Measurements from ENCODE around the gene TXNDC2.
"Not testable (repeated sequence)": the region's sequence is repeated elsewhere in the genome, so short reads cannot be mapped to it uniquely, and the experiment has no call there.

Gene TXNDC2

DNA sequence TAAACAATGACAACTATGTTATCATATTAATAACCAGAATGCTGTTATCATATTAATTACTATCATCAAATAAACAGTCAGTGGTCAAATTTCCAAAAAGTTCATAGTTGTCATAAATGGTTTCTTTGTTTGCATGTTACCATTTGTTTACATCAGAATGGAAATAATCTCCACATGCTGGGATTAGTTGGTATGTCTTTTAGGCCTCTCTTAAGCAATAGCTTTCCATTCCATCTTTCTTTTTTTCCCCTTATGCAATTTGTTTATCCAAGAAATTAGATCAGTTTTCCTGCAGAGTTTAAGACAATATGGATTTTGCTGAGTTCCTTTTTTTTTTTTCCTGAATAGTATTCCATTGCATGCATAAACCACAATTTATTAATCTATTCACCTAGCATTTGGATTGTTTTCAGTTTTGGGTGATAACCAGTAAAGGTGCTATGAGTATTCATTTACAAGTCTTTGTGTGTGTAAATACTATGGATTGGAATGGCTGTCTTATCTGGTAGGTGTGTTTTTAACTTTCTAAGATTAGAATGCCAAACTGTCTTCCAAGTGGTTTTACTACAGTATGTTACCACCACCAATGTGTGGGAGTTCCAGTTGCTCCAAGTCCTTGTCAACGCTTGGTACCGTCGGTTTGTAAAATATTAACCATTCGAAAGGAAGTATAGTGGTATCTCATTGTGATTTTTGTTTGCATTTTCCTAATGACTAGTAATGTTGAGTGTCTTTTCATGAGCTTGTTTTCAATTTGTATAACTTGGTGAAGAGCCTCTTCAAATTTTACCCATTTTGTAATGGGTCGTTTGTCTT lies 33.3 kb upstream of the TXNDC2 start:
- ChIA-PET CTCF (no interaction called here), POLR2A (ENCODE audit: low non-redundant PET) (no interaction called here)

DNA sequence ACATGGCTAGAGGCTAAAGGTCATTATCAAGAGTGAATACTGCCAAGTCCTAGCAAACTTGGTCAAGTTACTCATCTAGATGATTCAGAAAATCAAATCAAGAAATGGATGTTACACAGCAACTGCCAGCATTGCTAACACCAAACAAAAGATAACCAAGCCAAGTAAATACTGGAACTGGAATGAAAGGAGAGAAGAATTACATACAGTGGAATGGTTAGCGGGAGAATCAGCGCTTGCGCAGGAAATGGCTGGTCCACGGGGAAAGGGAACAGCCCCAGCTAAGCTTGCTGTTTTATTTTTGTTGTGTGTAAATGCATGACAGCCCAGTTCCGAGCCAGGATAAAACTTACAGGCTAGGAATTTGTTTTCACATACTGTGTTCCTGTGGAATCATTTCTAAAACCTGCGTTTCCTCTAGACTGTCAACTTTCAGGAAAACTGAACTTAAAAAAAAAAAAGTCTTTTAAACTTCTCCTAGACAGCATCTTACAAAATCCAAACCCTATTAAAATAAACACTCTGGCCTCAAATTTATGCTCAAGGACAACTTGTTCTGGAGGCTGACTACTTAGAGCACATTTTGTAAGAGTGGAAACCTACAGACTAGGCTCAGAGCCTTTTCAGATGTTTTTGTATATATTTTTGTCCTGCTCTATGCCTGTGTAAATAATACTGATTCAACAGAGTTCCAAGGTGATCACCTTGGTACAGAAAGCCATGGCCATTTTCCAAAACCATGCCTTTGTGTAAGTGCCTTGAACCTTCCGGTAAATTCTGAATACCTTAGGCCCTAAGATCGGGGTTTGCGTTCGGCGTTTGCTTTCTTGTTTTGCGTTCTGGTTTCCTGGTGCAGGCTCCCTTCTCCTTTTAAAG lies 30.7 kb upstream of the TXNDC2 start:
- no peak overlapping the region for H3K27ac ChIP-seq
- POLR2A ChIA-PET (ENCODE audit: low non-redundant PET) = no interaction called here
- CTCF ChIA-PET = no interaction called here
- TF ChIP-seq, protein P1, sequence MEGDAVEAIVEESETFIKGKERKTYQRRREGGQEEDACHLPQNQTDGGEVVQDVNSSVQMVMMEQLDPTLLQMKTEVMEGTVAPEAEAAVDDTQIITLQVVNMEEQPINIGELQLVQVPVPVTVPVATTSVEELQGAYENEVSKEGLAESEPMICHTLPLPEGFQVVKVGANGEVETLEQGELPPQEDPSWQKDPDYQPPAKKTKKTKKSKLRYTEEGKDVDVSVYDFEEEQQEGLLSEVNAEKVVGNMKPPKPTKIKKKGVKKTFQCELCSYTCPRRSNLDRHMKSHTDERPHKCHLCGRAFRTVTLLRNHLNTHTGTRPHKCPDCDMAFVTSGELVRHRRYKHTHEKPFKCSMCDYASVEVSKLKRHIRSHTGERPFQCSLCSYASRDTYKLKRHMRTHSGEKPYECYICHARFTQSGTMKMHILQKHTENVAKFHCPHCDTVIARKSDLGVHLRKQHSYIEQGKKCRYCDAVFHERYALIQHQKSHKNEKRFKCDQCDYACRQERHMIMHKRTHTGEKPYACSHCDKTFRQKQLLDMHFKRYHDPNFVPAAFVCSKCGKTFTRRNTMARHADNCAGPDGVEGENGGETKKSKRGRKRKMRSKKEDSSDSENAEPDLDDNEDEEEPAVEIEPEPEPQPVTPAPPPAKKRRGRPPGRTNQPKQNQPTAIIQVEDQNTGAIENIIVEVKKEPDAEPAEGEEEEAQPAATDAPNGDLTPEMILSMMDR (conservative IDR thresholded peaks at IDR 0.05; ENCODE audit: low read depth) = no peak
- DNase-seq (ENCODE audit: low spot score) = no peak

More for the DNA sequence above, 33.3 kb upstream of the TXNDC2 start:
- H3K27ac ChIP-seq = no peak overlapping the region
- DNase-seq (ENCODE audit: low spot score) = no peak
- TF ChIP-seq, protein P1 (conservative IDR thresholded peaks at IDR 0.05; ENCODE audit: low read depth) = no peak

DNA sequence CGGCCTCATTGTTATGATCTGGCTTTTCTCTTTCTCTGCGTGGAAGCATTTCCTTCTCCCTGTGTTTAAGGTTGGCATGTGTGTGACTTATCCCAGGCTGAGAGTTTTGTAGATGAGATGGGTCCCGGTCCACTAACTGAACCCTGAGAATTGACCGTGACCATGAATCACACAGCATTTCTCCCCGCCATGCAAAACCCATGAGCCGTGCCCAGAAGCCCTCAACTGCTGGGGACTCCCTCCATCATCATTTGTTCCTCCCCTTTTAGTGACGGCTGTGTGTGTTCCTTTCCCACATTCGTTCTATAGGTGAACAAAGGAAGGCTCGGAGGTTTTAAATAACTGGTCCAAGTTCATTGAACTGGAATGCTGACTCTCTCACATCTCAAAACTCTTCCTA lies 30.1 kb upstream of the TXNDC2 start:
- DNase-seq (ENCODE audit: low spot score) = no peak
- ChIA-PET CTCF (no interaction called here), POLR2A (ENCODE audit: low non-redundant PET) (no interaction called here)
- TF ChIP-seq, protein P1 (conservative IDR thresholded peaks at IDR 0.05; ENCODE audit: low read depth) = no peak
- no peak overlapping the region for H3K27ac ChIP-seq

DNA sequence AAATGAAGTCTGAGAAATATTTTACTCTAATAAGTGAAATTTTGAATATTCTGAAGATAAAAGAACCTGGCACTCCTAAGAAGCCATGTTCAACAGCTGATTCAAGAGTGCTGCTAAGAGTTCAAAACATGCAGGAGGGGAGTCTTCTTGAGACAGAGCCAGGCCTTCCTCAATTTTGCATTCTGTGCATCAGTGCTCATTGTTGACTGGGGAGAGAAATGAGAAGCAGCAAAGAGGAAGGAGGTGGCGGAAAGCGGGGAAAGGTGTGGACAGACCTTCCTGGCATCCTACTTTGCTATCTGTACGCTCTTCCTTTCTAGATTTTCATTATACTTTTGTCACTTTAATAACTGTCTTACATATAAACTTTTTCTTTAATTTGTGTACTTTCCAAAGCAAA lies 29.7 kb upstream of the TXNDC2 start:
- no peak for DNase-seq (ENCODE audit: low spot score)

DNA sequence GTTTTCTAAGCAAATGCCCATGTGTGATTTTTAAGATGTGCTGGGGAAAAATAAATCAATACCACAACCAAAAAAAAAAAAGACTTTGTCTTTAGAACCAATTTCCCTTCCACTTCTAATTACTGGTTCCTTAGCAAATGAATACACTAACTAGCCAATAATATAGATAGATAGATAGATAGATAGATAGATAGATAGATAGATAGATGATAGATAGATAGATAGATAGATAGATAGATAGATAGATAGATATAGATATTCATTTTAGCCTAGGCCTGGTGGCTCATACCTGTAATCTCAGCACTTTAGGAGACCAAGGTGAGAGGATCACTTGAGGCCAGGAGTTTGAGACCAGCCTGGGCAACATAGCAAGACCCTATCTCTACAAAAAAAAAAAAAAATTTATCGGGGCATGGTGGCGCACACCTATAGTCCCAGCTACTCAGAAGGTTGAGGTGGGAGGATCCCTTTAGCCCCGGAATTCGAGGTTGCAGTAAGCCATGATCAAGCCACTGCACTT lies 28.2 kb upstream of the TXNDC2 start:
- H3K27ac ChIP-seq; DNase-seq (ENCODE audit: low spot score); POLR2A ChIA-PET (ENCODE audit: low non-redundant PET): not testable (repeated sequence)
- CTCF ChIA-PET = interaction anchor here (0.6 kb wide), 2 partner anchors 92 to 120 kb away, joined by 3 to 4 read pairs; no protein-coding TSS in a partner anchor

More for the DNA sequence above, 29.7 kb upstream of the TXNDC2 start:
- H3K27ac ChIP-seq = no peak overlapping the region
- TF ChIP-seq, protein P1 (conservative IDR thresholded peaks at IDR 0.05; ENCODE audit: low read depth) = no peak
- ChIA-PET CTCF (no interaction called here), POLR2A (ENCODE audit: low non-redundant PET) (no interaction called here)

DNA sequence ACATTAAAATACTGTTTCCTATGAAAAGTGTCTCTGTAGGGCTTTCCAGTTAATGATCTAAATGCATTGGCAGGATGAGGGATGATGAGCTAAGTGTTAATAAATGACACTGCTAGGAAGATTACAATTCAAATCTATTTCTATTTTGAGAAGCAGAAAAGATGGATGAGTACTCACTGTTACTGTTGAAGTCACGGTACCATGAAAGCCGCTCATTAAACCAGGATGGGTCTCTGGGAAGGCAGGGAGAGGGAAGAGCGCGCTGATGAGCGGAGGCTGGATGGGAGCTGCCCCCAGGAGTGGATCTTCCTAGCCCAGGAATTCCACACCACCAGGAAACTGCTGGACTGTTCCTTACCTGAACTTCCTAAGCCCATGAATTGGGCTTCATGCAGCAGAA lies 27.1 kb upstream of the TXNDC2 start:
- DNase-seq (ENCODE audit: low spot score) = no peak
- POLR2A ChIA-PET (ENCODE audit: low non-redundant PET) = no interaction called here
- no peak overlapping the region for H3K27ac ChIP-seq
- TF ChIP-seq, protein P1 (conservative IDR thresholded peaks at IDR 0.05; ENCODE audit: low read depth) = no peak
- CTCF ChIA-PET = no interaction called here
